ENCODE results near the gene RDX. TPM values are rescaled to one million over a fixed set of nuclear protein-coding genes. Genes with fewer than 3 reads are reported as not detected.

RDX gene
- total RNA-seq, 1 donor from 2014 or later = 115 TPM

DNA sequence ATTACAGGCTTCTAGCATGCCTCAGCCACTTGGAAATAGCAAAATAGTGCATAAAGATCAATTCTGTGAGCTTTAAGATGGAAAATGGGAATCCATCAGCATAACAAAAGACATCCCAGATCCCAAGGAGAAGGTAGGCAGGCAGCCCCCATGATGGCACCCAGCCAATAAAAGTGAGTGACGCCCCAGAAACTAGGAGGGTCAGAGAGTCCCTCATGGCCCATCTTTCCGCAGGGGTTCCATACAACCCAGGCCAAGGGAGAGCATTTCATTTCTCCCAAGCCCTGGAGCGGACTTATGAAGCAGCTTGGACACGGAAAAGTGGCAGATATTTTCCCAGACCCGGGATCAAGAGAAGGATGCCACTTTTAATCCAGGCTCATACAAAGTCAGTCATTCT is 110.0 kb downstream of the RDX start:
- no peak overlapping the region for H3K27ac Mint-ChIP-seq

DNA sequence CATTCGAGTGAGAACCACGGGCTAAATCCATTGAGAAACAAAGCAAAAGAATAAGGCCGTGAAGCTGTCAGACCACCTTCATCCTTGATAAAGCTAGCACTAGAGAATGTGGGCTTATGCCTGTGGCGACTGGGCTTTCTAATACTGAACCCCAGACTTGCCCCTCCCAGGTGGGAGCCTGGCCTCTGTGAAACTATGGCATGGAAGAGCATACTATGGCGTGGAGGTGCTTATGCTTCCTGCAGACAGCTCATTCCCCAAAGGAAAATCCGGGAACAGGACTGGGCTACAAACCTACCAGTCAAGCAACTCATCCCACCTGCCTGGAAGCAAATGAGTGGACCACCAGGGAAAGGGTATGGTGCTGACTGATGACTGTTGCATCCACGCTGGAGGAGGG is 110.8 kb downstream of the RDX start:
- Mint-ChIP-seq H3K27me3 (no peaks in the 10 kb centered on the region), H3K9me3 (no peaks in the 10 kb centered on the region), H3K4me3 (no peak overlapping the region), H3K27ac (no peak overlapping the region), H3K36me3 (no peaks in the 10 kb centered on the region), H3K4me1 (ENCODE audit: unreplicated experiment) (peaks cover 8% of the 10 kb centered on the region)
- TF ChIP-seq, protein P1, sequence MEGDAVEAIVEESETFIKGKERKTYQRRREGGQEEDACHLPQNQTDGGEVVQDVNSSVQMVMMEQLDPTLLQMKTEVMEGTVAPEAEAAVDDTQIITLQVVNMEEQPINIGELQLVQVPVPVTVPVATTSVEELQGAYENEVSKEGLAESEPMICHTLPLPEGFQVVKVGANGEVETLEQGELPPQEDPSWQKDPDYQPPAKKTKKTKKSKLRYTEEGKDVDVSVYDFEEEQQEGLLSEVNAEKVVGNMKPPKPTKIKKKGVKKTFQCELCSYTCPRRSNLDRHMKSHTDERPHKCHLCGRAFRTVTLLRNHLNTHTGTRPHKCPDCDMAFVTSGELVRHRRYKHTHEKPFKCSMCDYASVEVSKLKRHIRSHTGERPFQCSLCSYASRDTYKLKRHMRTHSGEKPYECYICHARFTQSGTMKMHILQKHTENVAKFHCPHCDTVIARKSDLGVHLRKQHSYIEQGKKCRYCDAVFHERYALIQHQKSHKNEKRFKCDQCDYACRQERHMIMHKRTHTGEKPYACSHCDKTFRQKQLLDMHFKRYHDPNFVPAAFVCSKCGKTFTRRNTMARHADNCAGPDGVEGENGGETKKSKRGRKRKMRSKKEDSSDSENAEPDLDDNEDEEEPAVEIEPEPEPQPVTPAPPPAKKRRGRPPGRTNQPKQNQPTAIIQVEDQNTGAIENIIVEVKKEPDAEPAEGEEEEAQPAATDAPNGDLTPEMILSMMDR (conservative IDR thresholded peaks at IDR 0.05) = no peak
- DNase-seq (ENCODE audit: extremely low spot score, unreplicated experiment) = no peak

More for the DNA sequence above, 110.0 kb downstream of the RDX start:
- Mint-ChIP-seq H3K36me3 (no peaks in the 10 kb centered on the region), H3K27me3 (no peaks in the 10 kb centered on the region), H3K4me1 (ENCODE audit: unreplicated experiment) (peaks cover 8% of the 10 kb centered on the region), H3K9me3 (no peaks in the 10 kb centered on the region), H3K4me3 (no peak overlapping the region)
- TF ChIP-seq, protein P1 (conservative IDR thresholded peaks at IDR 0.05) = no peak
- DNase-seq (ENCODE audit: extremely low spot score, unreplicated experiment) = no peak

DNA sequence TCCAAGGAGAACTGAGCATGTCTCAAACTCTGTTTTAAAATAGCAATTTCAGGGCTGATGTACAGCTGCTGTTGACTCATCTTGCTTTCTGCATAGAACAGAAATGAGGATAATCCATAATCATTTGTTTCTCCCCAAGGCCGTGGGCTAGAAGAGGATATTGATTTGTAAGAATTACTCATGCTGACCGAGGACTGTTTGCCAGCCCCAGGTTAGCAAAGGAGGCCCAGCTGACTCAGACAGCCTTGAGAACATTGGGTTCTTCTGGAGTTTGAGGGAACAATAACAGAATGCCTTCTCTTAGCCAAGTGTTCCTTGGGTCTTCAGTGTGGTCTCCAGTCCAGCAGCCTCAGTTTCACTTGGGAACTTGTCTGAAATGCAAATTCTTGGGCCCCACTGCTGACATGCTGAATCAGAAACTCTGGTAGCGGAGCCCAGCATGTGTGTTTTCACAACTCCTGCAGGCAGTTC is 111.3 kb downstream of the RDX start:
- no peaks in the 10 kb centered on the region for H3K9me3 Mint-ChIP-seq
- H3K4me1 Mint-ChIP-seq (ENCODE audit: unreplicated experiment) = peaks cover 8% of the 10 kb centered on the region
- no peak for DNase-seq (ENCODE audit: extremely low spot score, unreplicated experiment)
- TF ChIP-seq, protein P1 (conservative IDR thresholded peaks at IDR 0.05) = no peak
- no peaks in the 10 kb centered on the region for H3K36me3 Mint-ChIP-seq
- no peak overlapping the region for H3K4me3 Mint-ChIP-seq
- no peaks in the 10 kb centered on the region for H3K27me3 Mint-ChIP-seq
- H3K27ac Mint-ChIP-seq = no peak overlapping the region

DNA sequence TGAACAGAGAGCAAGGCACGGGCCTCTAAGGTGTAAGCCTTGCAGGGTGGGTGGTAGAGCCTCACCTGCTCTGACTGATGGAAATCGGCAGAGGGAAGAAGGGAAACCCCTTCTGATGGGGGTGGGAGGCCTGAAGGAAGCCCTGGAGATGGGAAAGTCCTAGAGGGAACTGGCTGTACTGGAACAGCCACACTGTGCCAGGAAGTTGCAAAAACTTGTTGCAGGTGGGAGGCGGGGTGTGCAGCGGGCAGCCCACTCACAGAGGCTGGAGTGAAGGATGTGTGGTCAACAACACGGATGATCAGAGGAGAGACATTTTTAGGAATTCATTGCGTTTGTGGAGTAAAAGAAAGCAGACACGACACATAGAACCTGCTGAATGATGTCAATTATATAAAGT is 112.0 kb downstream of the RDX start:
- Mint-ChIP-seq H3K9me3 (no peaks in the 10 kb centered on the region), H3K27ac (no peak overlapping the region), H3K36me3 (no peaks in the 10 kb centered on the region), H3K4me1 (ENCODE audit: unreplicated experiment) (peaks cover 8% of the 10 kb centered on the region), H3K4me3 (no peak overlapping the region), H3K27me3 (no peaks in the 10 kb centered on the region)
- TF ChIP-seq, protein P1 (conservative IDR thresholded peaks at IDR 0.05) = no peak
- DNase-seq (ENCODE audit: extremely low spot score, unreplicated experiment) = no peak

- no peaks in the 10 kb centered on the region for H3K27me3 Mint-ChIP-seq
- TF ChIP-seq, protein P1 (conservative IDR thresholded peaks at IDR 0.05) = no peak
- H3K4me3 Mint-ChIP-seq = no peak overlapping the region
- H3K4me1 Mint-ChIP-seq (ENCODE audit: unreplicated experiment) = peaks cover 8% of the 10 kb centered on the region
- H3K9me3 Mint-ChIP-seq = no peaks in the 10 kb centered on the region
- DNase-seq (ENCODE audit: extremely low spot score, unreplicated experiment) = no peak
- H3K36me3 Mint-ChIP-seq = no peaks in the 10 kb centered on the region
- no peak overlapping the region for H3K27ac Mint-ChIP-seq
These were observed 113.5 kb downstream of the RDX start for GRCh38 chr11:110182886-110183285.

GRCh38 chr11:110179064-110179463 is 117.3 kb downstream of the RDX start:
- Mint-ChIP-seq H3K36me3 (no peaks in the 10 kb centered on the region), H3K27me3 (no peaks in the 10 kb centered on the region), H3K9me3 (no peaks in the 10 kb centered on the region), H3K4me3 (no peak overlapping the region), H3K27ac (no peak overlapping the region), H3K4me1 (ENCODE audit: unreplicated experiment) (peaks cover 13% of the 10 kb centered on the region)
- TF ChIP-seq, protein P1 (conservative IDR thresholded peaks at IDR 0.05) = no peak
- no peak for DNase-seq (ENCODE audit: extremely low spot score, unreplicated experiment)
